ENCODE measurements around the gene ASB8. TPM values are rescaled to one million over a fixed set of nuclear protein-coding genes. Genes with fewer than 3 reads are reported as not detected.

ASB8 gene, protein sequence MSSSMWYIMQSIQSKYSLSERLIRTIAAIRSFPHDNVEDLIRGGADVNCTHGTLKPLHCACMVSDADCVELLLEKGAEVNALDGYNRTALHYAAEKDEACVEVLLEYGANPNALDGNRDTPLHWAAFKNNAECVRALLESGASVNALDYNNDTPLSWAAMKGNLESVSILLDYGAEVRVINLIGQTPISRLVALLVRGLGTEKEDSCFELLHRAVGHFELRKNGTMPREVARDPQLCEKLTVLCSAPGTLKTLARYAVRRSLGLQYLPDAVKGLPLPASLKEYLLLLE
- 23.7 and 27.4 TPM in 2 replicates for total RNA-seq

DNA sequence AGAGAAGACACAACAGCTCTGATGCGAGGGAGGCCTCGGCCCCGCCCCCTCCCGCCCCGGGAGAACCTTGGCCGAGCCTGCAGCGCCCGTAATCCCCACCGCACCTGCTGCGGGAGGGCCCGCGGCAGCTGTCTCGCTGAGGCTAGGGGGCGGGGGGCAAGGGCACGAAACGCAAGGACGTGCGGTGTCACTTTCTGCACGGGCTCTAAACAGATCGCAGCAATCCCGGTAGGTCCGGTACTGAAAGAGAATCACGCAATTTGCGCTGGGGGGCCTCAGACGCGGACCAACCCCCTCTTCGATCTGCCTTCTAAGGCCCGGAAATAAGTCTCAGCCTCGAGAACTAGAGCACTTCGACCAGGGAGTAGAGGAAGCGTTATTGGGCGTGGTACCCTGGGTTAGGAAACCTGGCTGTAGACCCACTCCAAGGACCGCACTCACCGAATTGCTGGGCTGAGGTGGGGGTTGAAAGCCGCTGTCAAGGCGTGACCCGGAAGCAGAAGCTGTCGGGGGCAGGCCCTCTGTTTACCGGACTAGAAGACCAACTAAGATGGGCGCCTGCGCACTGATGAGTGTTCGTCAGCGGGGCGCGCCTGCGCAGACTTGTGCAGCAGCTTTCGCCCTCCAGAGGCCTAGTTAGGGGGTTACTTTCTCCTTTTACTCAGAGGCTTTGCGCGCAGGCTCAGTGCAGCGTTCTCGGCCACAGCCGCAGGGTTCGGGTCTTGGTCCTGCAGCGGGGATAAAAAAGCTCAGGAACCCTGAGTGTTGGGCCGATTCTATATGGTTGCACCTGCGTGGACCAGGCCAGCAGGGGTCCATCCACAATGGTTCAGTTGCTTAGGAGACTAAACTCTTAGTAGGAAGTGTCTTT, at the start of gene ASB8:
Gene ASB8, minus strand, starts transcription at position 498 of the 871 bp plus-strand sequence. CDS start 4,019 bp downstream, outside the sequence.
- TF ChIP-seq, protein P1, sequence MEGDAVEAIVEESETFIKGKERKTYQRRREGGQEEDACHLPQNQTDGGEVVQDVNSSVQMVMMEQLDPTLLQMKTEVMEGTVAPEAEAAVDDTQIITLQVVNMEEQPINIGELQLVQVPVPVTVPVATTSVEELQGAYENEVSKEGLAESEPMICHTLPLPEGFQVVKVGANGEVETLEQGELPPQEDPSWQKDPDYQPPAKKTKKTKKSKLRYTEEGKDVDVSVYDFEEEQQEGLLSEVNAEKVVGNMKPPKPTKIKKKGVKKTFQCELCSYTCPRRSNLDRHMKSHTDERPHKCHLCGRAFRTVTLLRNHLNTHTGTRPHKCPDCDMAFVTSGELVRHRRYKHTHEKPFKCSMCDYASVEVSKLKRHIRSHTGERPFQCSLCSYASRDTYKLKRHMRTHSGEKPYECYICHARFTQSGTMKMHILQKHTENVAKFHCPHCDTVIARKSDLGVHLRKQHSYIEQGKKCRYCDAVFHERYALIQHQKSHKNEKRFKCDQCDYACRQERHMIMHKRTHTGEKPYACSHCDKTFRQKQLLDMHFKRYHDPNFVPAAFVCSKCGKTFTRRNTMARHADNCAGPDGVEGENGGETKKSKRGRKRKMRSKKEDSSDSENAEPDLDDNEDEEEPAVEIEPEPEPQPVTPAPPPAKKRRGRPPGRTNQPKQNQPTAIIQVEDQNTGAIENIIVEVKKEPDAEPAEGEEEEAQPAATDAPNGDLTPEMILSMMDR (IDR thresholded peaks at IDR 0.05; ENCODE audit: insufficient read depth, low read depth, low read length): peak; percentile 49
- peak; percentile 98 for DNase-seq (ENCODE audit: low read depth)
- peak within 1 kb of the TSS; percentile 92 for H3K4me3 ChIP-seq (ENCODE audit: low read depth, low read length)

DNA sequence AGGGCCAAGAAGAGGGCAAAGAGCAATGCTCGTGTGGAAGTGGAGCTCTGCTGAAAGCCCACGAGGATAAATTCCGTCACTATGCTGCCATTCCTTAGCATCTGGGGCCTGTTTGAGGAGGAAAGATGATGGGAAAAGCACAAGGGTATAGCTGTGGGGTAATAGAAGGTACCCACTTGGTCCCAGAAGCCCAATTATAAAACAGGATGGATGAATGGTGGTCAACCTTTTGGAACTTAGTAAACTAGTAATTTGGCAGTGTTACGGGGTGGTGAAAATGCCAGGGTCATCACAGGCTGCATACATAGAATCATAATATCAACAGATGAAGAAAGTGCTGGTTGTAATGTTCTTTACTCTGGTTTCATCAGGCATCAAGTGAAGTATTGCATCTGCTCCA, 45.9 kb upstream of the ASB8 start, which contains the start of gene OR10AD1:
Gene OR10AD1, minus strand, starts transcription at position 101 of the 400 bp plus-strand sequence. Its CDS starts 0 bp downstream, at position 101.
- no peak within 1 kb of the TSS for H3K4me3 ChIP-seq (ENCODE audit: low read depth, low read length)
- TF ChIP-seq, protein P1 (IDR thresholded peaks at IDR 0.05; ENCODE audit: insufficient read depth, low read depth, low read length): no peak
- DNase-seq (ENCODE audit: low read depth): no peak

DNA sequence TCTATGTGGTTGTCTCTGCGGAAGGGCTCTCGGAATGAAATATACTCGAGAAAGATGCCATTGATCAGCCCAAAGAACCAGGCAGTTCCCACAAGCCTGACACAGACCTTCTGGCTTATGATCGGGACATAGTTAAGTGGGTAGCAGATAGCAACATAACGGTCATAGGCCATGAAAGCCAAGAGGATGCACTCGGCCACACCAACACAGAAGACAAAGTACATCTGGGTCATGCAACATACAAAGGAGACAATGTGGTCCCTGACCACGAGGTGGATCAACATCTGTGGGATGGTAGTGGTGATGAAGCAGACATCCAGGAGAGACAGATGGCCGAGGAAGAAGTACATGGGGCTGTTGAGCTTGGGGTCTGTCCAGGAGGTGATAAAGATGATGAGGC, 45.5 kb upstream of the ASB8 start:
- no peak overlapping the region for H3K4me3 ChIP-seq (ENCODE audit: low read depth, low read length)
- no peak for DNase-seq (ENCODE audit: low read depth)
- TF ChIP-seq, protein P1 (IDR thresholded peaks at IDR 0.05; ENCODE audit: insufficient read depth, low read depth, low read length): no peak

DNA sequence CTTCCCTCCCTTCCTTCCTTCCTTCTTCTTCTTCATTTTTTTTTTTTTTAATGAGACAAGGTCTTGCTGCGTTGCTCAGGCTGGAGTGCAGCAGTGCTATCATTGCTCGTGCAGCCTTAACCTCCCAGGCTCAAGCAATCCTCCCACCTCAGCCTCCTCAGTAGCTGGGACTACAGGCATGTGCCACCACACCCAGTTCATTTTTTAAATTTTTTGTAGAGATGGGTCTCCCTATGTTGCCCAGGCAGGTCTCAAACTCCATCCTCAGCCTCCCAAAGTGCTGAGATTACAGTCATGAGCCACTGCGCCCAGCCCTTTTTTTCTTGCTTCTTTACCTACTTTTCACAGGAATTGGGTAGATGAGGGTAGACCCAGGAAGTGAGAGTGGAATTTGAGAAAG, 44.2 kb upstream of the ASB8 start:
- TF ChIP-seq, protein P1 (IDR thresholded peaks at IDR 0.05; ENCODE audit: insufficient read depth, low read depth, low read length): no peak
- DNase-seq (ENCODE audit: low read depth): no peak
- no peak overlapping the region for H3K4me3 ChIP-seq (ENCODE audit: low read depth, low read length)

DNA sequence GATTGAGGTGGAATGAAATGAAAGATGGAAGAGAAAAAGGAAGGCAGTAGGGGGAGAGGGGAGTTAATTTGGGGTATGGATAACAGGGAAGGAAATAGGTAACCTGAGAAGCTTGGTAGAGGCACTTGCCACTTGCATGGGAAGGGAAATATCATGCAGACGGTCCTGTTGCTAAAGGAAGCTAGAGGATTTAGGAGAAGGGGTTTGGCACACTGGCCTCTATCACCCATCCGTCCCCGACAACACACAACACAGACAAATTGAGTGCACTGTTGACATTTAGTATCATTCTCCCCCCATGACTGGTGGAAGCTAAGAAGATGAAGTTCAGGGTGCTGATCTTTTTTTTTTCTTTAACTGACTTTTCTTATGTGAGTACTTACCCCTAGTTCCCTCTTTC, 43.8 kb upstream of the ASB8 start:
- TF ChIP-seq, protein P1 (IDR thresholded peaks at IDR 0.05; ENCODE audit: insufficient read depth, low read depth, low read length): no peak
- no peak for DNase-seq (ENCODE audit: low read depth)
- H3K4me3 ChIP-seq (ENCODE audit: low read depth, low read length): no peak overlapping the region

DNA sequence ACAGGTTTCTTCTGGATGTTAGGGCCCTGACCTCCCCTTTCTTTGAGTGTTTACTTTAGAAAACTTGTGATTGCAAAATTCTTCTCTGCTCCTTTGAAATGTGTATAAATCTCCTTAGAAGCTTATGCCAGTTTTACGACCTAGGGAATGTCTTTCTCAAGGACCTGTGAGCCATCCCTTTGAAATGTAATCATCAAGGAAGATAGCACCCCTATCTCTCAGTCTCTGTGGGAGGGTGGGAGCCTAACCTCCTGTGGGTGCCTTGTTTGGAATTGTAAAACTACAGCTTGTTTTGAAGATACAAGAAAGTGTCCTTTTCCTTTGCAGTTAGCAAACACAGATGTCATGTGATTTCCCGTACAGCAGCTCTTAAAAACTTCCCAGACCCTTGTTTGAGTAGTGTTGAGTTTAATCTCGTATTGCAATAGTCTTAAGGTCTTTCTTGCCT, 42.5 kb upstream of the ASB8 start:
- H3K4me3 ChIP-seq (ENCODE audit: low read depth, low read length): no peak overlapping the region
- TF ChIP-seq, protein P1 (IDR thresholded peaks at IDR 0.05; ENCODE audit: insufficient read depth, low read depth, low read length): no peak
- DNase-seq (ENCODE audit: low read depth): peak; percentile 100
